DMS 273 (cell line): ENCODE measurements around the gene RPN2.

Experiments used
- DNase-seq: peaks from one replicate; lab custom pipeline; 2025; ENCODE audit not compliant: unreplicated experiment; lab: John Stamatoyannopoulos, UW

Gene RPN2

DNA sequence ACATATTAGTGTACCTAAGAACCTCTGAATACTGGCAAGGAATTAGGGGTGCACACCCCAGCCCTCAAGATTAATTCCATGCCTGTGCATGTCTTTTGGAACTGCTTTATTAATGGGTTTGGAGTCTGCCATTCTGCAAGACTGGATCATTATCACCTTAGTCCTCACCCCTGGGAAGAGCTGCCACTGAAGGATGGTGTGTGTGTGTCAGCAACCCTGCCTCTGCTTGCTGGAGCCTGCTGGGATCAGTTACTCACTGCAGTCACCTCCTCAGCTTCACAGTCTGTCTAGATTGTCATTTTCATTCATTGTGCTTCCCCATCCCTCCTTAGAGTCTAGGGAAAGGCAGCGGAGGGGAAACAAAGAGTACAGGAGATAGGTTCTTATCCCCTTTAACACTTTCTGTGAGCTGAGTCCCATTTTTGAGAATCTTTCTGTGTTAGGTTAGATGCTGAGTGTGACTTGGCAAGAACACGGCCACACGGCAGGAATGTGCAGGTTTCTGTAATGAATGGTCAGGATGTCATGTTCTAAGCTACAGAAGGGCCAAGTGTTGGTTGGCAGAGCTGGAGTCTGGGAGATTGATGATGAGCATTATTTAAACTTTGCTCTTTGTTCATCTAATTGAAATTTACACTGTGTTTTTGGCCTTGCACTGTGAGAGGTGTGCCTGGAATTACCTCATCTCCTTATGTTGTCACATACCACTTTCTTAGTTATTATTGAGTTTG is 61.4 kb downstream of the RPN2 start:
- no peak for DNase-seq

DNA sequence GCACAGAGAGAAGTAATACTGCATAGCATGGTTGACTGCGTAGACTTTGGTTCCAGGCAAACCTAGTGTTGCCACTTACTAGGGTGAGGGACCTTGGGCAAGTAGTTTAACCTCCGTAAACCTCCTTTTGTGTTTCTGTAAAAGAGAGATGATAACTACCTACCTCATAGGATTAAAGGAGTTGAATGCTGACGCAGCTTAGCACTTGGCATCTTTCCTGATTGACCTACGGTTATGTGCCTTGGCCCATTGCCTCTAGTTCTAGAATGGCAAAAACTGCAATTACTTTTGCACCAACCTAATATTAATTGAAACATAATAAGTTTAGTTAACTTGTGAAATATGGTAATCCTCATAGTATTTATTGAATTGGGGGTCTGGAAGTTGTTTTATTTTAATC is 63.4 kb downstream of the RPN2 start:
- DNase-seq: no peak

DNA sequence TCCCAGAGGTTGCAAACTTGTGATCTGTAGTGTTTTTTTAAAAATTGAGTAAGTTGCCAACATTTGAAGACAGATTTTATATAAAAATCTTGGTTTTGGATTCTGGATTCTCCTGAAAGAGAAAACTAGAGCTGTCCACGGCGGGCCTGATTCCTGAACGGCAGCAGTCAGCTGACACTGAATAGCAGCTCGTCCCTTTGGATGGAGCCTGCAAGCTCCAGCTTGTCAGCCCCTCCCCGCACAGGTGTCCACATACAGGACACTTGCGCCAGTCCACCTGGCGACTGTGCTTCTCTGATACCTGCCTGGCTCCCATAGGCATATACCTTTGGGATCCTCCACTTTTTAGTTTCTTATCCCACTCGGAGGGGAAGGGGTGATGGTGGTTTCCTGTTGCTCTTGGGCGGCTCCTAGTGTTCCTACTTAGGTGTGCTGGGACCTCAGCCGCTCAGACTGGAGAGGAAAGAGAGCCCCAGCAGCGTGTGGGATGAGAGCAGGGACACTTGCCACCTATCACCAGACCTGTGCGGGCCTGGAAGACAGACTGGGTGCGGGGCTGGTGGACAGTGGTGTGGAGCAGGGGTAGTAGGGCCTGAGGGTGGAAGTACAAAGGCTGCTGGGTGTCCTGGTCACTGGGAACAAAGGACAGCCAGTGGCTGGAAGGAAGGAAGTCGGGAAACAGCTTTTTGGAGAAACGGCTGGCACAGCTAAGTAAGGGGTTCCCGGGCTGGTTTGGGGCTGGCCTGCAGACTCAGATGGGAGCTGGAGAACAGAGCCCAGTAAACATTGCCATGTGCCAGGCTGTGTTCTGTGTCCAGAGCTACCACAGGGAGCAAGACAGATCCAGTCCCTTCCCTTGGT is 64.2 kb downstream of the RPN2 start:
- peak; percentile 18 for DNase-seq

DNA sequence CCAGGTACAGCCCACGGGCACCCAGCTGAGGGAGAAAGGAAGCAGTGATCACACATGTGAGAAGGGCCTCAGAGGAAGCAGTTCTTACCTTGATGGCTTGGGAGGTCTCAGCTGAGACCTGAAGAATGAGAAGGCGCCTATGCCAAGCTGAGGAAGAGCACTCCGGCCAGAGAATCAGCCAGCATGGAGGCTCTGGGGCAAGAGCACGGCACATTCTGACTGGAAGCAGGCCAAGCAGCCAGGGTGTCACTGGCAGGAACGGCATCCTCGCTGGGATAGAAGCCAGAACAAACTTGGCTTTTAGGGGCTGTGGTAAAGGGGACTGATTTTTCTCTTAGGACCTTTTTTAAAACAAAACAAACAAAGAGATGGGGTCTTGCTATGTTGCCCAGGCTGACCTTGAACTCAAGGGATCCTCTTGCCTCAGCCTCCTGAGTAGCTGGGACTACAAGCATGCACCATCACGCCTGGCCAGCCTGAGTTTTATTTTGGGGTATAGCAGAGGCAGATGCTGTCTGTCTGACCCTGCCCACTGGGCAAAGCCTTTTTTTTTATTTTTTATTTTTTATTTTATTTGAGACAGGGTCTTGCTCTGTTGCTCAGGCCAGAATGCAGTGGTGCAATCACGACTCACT is 64.9 kb downstream of the RPN2 start:
- peak; percentile 20 for DNase-seq

DNA sequence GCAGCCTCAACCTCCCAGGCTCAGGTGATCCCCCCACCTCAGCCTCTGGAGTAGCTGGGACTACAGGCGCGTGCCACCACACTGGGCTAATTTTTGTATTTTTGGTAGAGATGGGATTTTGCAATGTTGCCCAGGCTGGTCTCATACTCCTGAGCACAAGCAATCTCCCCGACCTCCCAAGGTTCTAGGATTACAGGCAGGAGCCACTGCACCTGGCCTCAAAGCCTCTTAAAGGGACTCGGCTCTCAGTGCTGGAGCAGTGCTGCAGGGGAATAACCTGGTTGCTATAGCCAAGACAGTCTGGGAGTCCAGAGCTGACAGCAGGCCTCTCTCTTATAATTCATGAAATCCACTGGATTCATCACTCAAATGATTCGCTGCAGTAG is 65.4 kb downstream of the RPN2 start:
- no peak for DNase-seq

DNA sequence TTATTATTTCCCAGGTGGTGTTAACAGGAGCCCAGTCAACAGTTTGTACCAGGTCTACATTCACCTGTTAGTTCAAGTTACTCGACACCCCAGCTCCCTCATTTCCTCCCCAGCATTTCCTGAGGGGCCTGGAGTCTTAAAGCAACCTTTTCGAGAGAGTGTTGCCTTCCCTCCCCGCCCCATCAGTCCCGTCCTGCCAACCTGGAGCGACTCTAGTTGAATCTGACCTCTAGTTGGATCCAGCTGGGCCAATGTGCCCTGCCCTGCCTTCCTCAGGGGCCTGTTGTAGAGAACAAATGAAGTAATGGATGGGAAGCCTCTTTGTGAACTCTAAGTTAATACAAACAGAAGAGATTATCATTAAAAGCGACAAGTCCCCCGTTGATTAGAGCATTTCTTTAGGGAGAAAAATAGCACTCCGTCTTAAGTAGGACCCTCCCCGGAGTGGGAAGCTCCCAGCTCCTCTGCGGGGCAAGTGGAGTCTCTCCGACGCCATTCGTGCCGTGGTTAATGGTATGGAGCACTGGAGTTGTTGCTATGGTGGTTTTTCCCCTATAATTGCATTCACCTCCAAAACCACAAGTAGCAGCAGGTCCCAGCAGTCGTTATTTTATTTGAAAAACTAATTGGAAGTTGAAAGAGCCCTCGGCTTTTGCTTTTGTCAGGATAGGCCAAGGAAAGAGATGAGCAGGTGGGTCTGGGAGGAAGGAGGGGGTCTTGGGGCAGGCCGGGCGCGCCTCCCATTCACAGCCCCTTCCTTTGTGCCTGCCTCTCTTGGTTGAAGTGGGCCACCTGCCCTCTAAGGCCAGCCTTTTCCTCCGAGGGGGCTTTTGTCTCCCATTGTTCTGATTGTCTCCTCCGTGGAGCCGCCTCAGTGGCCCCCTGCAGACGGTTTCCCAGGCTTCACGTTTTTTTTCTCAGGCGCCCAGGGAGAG is 66.4 kb downstream of the RPN2 start:
- DNase-seq: no peak

DNA sequence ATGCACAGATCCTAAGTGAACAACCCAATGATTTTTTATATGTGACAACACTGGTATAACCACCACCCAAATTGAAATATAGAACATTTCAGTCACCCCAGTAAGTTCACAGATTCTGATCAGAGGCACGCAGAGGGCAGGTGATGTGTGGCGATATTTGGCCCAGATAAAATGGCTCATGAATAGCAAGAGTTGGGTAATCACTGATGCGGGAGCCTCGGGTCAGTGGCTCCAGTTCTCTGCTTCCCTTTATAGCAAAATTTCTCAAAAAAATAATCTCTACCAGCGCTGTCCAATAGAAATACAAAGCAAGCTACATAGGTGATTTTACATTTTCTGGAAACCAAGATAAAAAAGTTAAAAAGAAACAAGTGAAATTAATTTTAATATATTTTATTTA is 67.6 kb downstream of the RPN2 start:
- DNase-seq: no peak

DNA sequence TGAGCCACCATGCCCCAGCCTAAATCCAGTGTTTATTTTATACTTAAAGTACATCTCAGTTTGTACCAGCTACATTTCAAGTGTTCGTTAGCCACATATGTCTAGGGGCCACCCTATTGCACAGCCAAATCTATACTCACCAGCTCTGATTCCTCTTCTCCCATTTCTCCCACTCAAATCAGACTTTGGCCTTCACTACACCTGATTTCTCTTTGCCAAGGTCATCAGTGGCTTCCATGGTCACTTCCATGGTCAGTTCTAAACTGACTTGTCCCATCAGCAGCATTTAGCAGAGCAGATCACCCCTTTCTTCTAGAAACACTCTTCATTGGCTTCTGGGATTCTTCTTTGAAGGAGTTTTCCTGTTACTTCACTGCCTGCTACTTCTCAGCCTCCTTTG is 68.4 kb downstream of the RPN2 start:
- DNase-seq: no peak

DNA sequence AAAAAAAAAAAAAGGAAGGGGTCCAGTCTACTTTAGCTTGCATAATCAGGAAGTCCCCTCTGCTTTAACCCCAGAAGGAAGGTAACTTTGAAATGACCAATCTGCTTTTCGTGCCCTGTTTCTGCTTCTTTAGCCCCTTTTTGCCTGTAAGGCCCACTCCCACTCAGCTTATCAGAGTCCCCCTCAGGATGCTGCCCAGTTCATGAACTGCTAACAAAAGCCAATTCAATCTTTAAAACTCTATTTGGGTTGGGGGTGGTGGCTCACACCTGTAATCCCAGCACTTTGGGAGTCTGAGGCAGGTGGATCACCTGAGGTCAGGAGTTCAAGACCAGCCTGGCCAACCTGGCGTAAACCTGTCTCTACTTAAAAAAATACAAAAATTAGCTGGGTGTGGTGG is 70.2 kb downstream of the RPN2 start:
- DNase-seq: no peak

DNA sequence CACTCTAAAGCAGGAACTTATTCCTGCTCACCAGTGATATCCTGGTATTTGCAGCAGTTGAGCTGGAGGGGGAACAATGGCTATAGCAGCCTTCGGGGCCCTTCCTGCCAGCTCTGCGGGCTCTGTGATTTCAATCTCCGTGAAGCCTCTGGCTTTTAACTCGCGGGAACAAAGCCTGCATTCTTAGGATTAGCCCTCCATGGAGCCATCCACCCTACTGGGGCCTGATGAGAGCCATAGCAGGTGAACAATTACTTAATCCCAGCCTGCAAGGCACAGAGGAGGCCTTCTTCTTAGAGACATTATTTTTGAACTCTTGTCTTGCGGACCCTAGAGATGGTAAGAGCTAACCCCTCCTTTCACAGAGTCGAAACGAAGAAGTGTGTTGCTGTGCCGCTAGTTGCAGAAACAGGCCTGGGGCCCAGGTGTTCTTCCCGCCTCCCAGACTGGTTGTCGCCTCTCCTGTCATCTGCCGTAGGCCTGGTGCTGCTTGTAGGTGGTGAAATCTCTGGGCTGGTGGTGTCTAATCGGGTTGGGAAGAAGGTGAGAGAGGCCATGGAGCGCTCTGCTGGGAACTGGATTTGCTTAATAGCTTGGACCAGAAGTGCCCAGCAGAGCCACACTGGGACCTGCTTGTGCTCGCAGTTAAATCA is 72.8 kb downstream of the RPN2 start:
- DNase-seq: no peak

DNA sequence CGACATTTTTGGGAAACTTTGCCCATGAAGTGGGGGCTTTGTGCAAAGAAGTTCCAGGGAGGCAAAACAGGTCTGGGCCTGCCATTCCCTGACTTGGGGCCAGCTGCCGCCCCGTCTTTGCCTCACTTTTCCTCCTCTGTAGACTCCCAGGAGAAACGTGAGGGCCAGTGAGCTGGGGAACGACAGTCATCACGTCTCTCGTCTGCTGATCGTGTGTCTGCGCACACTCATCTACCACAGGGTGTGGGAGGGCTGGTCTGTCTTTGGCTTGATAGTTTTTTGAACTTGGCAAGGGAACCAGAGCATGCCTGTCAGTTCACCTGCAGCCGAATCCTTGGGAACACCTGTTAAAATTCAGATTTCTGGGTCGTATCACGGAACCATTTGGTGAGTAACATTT is 74.0 kb downstream of the RPN2 start:
- no peak for DNase-seq

DNA sequence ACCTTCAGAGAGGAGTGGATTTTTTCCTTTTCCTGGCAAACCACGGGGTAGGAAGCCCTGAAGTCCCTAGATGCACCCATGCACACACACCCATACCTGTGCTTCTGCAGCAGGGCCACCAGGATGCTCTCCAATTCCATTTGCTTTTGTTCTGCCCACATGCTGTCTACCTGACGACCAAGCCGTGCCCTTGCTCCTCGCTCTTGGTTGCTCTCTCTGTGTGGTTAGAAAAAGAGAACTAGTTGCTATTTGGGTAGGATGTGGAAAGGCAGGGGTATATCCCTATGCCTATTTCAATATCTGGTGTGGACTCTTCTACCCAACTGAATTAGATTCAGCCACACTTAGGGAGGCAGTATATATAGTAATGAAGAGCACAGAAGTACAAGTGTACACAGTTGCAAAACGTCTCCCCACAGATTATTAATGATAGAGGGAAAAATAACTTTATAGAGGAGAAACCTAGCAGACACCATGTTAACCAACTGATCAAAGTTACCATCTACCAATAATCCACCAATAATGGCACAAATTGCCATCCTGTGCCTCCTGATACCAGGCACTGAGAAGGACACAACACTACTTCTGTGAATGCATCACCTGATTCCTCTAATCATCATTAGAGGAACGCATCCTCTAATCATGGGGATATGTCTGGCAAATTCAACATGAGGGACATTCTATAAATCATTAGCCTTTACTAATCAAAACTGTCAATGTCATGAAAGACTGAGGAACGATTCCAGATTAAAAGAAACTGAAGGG is 75.2 kb downstream of the RPN2 start:
- DNase-seq: no peak

DNA sequence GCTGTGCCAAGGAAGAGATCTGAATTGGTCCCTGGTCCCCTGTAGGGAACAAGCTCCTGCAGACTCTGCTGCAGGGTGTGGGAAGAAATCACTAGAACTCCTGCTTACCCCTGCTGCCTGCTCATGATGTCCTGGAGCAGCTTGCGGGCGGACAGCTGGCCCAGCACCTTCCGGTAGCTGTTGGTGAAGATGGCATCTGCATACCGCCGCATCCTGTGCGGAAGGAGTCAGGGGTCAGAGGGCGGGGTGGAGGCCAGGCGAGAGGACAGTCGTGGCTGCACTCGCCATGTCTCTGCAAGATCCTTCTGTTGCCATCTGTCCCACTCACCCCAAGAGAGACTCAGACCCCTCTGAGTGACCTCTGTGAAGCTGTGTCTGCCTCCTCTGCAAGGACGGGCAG is 77.2 kb downstream of the RPN2 start:
- DNase-seq: no peak

DNA sequence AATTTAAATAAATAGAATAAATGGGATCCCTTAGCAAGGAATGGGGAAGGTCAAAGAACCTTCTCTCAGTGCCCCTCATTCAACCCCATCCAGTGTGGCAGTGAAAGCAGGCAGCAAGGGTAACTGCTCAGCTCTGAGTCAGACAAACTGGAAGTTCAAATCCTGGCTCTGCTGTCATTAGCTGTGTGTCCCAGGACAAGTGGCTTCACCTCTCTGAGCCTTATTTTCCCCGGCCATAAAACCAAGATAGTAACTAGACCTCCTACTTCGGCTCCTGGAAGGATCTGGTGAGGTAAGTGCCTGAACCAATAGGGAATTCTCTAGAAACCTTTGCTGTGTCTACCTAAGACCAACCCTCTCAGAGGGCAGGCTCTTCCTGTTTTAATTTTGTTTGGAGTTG is 78.4 kb downstream of the RPN2 start:
- DNase-seq: no peak

DNA sequence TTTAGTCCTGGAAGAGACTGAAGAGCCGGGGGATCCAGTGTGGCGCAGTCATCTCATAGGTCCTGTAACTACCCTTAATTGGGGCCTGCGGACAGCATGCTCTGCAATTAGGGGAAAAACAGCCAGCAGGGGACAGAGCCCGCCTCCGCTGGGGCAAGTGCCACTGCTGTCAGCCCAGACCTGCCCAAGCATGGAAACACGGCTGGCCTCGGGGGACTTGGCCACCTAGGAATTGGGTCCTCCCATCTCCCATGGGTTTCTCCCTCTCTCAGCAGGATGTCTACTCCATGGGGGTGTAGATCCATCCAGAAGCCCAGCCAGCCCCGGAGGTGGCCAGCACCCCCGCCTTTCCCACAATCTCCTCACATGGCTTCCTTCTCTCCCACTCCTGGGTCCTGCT is 78.9 kb downstream of the RPN2 start:
- peak; percentile 21 for DNase-seq

DNA sequence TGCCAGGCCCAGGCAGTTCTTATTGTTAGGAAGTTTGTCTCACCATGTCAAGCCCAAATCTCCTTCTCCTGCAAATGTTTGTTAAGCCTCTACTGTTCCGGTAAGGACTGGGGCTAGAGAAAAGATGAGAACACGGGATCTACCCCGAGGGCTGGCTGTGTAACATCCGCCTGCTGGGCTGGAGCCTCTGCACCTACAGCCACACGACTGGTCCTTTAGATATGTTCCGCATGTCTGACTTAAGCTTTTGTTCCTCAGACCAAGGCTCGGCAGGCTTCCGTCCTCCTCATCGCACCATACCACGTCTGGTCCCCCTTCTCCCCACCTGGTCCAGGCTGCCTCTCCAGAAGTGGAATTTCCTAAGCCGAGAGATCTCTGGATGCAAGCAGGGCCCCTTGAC is 79.9 kb downstream of the RPN2 start:
- no peak for DNase-seq

DNA sequence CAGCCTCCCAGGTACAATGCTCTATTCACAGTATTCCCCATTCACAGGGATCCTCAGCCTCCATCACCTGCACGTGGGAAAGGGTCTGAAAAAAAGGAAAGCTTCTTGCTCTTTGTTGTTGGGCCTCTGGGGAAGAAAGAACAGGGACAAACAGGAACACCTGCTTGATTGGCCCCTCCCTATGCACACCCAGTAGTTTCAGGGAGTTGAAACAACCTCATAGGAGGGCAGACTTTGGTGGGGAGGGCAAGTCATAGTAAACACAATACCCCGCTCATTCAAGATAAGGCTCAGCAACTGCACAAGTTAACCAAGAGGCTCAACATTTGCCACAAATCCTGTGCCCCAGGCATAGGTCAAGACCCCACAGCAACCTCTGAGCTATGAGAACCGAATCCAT is 80.7 kb downstream of the RPN2 start:
- no peak for DNase-seq

DNA sequence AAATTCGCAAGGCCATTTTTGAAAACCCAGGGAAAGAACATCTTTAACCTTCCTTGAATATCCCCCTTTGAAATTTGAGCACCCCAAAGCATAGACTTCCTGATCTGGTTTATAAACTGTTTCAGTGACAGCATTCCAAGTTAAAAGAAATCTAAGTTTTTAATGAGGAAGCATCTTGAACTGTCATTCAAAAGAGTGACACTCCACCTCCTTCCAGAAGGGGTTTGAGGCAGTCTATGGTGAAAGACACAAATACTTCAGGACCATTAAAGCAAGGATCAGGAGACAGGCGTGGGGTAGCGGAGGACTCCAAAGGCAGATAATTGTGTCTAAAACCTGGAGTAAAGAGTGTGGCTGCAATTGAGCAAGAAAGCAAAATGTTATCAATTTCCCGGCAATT is 81.8 kb downstream of the RPN2 start:
- no peak for DNase-seq

DNA sequence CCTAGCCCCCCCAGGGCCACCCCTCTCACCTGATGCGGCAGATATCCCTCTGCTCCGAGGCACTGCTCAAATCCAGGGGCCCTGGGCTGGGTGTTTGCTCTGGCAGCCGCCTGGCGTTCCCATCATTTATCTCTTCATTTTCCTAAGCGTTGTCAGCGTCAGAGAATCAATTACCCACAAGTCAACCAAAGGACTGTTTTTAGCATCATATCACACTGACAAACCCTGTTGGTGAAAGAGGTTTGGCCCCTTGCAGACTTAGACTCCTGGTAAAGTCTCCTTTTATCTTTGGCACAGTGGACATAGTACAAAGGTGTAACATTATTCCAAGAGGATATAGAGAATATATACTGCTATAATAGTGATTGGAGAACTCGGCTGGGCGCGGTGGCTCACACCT is 82.6 kb downstream of the RPN2 start, which contains the start of gene GHRH:
GHRH (minus strand) TSS at position 101 of the 400 bp plus-strand sequence. CDS start 4,925 bp downstream, outside the sequence.
- DNase-seq: no peak

DNA sequence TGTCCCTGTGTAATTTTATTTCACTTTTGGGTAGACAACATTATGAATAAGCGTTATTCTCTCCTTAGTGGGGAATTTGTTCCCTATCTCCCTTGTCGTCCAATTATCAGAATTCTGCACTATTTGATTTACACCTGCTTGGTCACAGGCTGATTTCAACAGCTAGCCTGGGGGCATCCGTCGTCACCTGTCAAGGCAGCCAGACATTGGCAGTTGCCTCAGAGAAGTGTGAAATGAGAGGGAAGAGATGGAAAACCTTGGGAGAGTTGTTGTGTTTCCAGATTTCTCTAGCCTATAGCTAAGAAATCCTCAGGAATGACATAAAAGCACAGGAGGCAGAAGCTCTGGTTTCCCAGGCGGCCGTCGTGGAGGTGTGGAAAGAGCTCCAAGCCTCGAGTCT is 83.4 kb downstream of the RPN2 start:
- DNase-seq: no peak
